GM13977 (cell line): ENCODE measurements around the gene PNLIPRP2.

ENCODE experiments used
- DNase-seq: peaks from one replicate; pipeline ENCODE4 v3.0.0; 2012; ENCODE audit warnings: low spot score
- in situ Hi-C: fragments of 300-500 bp; cut with MboI; formaldehyde crosslinking; loops from one replicate; pipeline ENCODE4 v1.12.0; 2022; ENCODE audit warnings: low sequenced_read_pairs, low pct_unique_long_range_greater_than_20kb, mixed read lengths, inconsistent platforms; ENCODE audit not compliant: unreplicated experiment
- TF ChIP-seq, protein P1 (sequence below): IDR thresholded peaks from 2 replicates; pipeline ENCODE4 v1.5.1; 2012; ENCODE audit warnings: mild to moderate bottlenecking, control low read depth; ENCODE audit not compliant: insufficient read depth; ENCODE audit errors: extremely low read depth, missing control alignments

Gene PNLIPRP2

DNA sequence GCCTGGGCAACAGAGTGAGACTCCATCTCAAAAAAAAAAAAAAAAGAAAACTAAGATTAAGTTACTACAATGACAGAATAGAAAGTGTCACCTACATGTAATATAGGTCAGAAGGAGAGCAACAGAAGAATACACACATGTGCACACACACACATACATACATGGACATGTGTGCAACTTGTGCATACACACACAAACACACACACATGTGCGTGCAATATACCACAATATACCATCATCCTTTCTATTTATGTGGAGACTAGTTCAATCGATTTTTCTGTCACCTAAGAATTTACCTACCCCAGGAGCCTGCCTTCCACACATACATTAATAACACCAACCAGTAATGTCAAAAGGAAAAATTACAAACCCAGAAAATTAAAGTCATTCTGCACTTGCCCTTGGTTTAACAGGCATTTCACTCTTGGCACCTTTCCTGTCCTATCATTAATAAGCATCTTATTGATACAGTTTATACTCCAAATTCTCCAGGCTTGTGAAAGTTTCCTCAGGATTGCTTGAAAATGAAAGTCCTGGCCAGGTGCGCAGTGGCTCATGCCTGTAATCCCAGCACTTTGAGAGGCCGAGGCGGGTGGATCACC, 27.5 kb upstream of the PNLIPRP2 start:
- no peak for DNase-seq
- in situ Hi-C loops, result no loop called here
- TF ChIP-seq, protein P1, sequence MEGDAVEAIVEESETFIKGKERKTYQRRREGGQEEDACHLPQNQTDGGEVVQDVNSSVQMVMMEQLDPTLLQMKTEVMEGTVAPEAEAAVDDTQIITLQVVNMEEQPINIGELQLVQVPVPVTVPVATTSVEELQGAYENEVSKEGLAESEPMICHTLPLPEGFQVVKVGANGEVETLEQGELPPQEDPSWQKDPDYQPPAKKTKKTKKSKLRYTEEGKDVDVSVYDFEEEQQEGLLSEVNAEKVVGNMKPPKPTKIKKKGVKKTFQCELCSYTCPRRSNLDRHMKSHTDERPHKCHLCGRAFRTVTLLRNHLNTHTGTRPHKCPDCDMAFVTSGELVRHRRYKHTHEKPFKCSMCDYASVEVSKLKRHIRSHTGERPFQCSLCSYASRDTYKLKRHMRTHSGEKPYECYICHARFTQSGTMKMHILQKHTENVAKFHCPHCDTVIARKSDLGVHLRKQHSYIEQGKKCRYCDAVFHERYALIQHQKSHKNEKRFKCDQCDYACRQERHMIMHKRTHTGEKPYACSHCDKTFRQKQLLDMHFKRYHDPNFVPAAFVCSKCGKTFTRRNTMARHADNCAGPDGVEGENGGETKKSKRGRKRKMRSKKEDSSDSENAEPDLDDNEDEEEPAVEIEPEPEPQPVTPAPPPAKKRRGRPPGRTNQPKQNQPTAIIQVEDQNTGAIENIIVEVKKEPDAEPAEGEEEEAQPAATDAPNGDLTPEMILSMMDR, result no peak

DNA sequence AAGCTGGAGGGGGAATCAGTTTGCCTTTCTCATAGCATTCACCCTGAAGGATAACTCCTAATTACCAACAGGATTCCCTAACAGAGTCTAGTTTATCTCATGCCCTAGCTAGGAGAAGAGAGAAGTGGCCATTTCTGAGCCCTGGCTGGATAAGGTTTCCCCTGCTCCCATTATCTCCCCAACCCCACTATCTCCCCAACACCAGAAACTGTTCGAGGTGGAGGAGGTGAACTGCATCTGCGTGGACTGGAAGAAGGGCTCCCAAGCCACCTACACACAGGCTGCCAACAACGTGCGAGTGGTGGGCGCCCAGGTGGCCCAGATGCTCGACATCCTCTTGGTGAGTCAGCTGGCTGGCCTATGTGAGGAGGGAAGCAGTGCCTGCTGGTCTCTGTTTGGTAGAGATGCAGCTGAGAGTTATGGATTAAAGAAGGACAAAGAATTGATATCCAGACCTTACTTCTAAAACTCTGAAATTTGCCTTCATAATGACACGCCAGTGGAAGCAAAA, 26.2 kb upstream of the PNLIPRP2 start:
- TF ChIP-seq, protein P1, result no peak
- in situ Hi-C loops, result no loop called here
- no peak for DNase-seq

DNA sequence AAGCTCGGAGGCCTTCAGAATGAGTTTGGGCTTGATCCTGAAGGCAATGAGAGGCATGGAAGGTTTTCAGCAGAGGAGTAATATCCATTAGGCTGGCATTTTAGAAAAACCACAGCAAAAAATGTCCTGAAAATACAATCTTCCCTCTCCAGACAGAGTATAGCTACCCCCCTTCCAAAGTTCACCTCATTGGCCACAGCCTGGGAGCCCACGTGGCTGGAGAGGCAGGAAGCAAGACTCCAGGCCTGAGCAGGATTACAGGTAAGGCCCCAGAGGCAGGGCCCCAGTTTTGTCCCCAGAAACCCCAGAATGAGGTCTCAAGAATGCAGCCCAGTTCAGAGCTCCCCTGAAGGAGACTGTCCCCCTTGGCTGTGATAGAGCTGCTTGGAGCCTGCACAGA, 24.7 kb upstream of the PNLIPRP2 start:
- TF ChIP-seq, protein P1, result no peak
- in situ Hi-C loops, result no loop called here
- DNase-seq, result no peak

DNA sequence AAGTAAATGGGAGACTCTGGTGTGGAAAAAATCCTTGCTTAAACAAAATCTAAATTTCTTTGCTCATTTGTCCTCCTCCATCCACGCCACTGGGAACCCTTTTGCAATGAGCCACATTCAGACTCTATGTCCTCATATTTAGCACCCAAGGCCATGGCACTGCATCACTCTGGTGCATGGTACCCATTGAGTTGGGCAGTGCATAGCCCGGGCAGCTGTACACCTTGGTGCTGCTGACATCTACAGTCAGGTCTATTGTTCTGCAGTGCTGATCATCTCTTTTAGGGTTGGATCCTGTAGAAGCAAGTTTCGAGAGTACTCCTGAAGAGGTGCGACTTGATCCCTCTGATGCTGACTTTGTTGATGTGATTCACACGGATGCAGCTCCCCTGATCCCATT, 23.2 kb upstream of the PNLIPRP2 start:
- in situ Hi-C loops, result no loop called here
- TF ChIP-seq, protein P1, result no peak
- no peak for DNase-seq

DNA sequence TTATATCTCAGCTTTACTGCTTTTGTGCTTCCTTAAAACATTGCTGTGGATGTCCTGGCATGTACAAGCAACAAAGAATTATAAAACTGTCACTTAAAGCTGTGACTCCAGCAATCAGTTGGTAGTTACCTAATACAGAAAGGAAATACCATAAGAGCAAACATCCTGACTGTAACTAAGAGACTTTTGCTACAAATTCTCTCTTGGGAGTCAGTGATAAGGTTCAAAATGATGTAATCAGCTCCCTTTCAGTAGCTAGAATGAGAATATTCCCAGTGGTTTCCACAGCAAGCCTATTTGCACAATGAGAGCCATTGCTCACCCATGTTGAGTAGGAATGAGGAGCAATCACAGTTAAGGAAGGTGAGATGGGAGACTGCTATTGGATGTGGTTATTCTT, 22.4 kb upstream of the PNLIPRP2 start:
- in situ Hi-C loops, result no loop called here
- TF ChIP-seq, protein P1, result no peak
- no peak for DNase-seq

DNA sequence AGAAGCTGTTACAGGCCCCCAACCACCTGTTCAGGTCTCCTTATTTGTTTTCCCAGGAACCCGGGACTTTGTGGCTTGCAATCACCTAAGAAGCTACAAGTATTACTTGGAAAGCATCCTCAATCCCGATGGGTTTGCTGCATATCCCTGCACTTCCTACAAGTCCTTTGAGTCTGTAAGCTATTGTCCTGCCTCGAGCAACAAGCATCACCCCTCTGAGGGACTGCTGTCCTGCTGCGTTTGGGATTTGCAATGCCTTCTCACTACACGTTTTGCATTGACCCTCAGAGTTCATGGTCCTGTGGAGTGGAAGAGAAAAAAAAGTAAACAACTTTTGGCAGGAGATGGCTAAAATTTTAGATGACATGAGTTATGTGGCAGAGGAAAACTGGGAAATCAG, 20.8 kb upstream of the PNLIPRP2 start:
- in situ Hi-C loops, result no loop called here
- TF ChIP-seq, protein P1, result no peak
- no peak for DNase-seq
